ENCODE data around the gene TMEM30B. TPM values are rescaled to one million over a fixed set of nuclear protein-coding genes. Genes with fewer than 3 reads are reported as not detected.

The TMEM30B gene
- total and polyA plus RNA-seq, 2 of the 13 experiments (the other 11 are each of a cell fraction or from before 2014, with no cell fraction given): not detected

GRCh38 chr14:61300209-61300608 lies 19.1 kb upstream of the TMEM30B start:
- intact Hi-C loops (cut with micrococcal nuclease; ENCODE audit: unreplicated experiment): no loop called here
- CTCF ChIA-PET (ENCODE audit: low intra/inter-chr PET ratio, low total read pairs): no interaction called here

GRCh38 chr14:61298824-61299223 lies 17.7 kb upstream of the TMEM30B start:
- 6% methylated on average over 3 of the region's 3 CpGs for WGBS (ENCODE audit: low lambda C conversion rate)
- ChIA-PET POLR2A (no interaction called here), CTCF (ENCODE audit: low intra/inter-chr PET ratio, low total read pairs) (no interaction called here)
- H3K4me3 ChIP-seq (replicated peaks in 1 of 3; ENCODE audit: insufficient read depth in 1 of 3, low read depth in 2 of 3, low read length in 3 of 3): no peak overlapping the region
- FAIRE-seq (no peak), DNase-seq (ENCODE audit: low spot score) (no peak), ATAC-seq (no peak)
- H3K4me2 ChIP-seq (ENCODE audit: low read depth, low read length): no peak overlapping the region
- H4K20me1 ChIP-seq (ENCODE audit: insufficient read depth, low read length): no peaks in the 10 kb centered on the region
- no peak overlapping the region for H3K27ac ChIP-seq (ENCODE audit: extremely low read length, insufficient read depth, low read length)
- H3K36me3 ChIP-seq (replicated peaks in 1 of 2; ENCODE audit: control insufficient read depth in 1 of 2, insufficient read depth in 2 of 2, low read length in 2 of 2): no peaks in the 10 kb centered on the region
- H3K4me1 ChIP-seq (ENCODE audit: insufficient read depth, low read length): no peaks in the 10 kb centered on the region
- H3K27me3 ChIP-seq (ENCODE audit: control insufficient read depth in 1 of 2, insufficient read depth in 2 of 2, low read length in 2 of 2): no peaks in the 10 kb centered on the region; a peak in 1 of 5 replicates
- H3K9ac ChIP-seq (ENCODE audit: insufficient read depth, low read depth, low read length): no peak overlapping the region
- intact Hi-C loops (cut with micrococcal nuclease; ENCODE audit: unreplicated experiment) (no loop called here), in situ Hi-C loops (cut with HindIII; ENCODE audit: extremely low pct_ligation_motif_present, low pct_unique_long_range_greater_than_20kb) (loop anchor here (25.0 kb wide), 1 partner anchor 538 kb away; no protein-coding TSS in a partner anchor)
- H2AFZ ChIP-seq (ENCODE audit: low read length): no peak overlapping the region
- H3K9me3 ChIP-seq (ENCODE audit: low read length): no peaks in the 10 kb centered on the region
- H3K79me2 ChIP-seq (ENCODE audit: insufficient read depth, low read length): no peaks in the 10 kb centered on the region
- no TSS peak for BruUV-seq (replicated peaks)
- no peak for TF ChIP-seq FOXK2 (IDR thresholded peaks at IDR 0.05)
- no peak for TF ChIP-seq ZNF800 (CRISPR knock-in tag; IDR thresholded peaks at IDR 0.05)
- no peak for TF ChIP-seq ZNF788 (CRISPR knock-in tag; IDR thresholded peaks at IDR 0.05; ENCODE audit: borderline replicate concordance)
- no peak for TF ChIP-seq GABPA (IDR thresholded peaks at IDR 0.05; ENCODE audit: low read depth, low read length)
- no peak for TF ChIP-seq GABPA (CRISPR knock-in tag; IDR thresholded peaks at IDR 0.05; ENCODE audit: low read depth)
- no peak for TF ChIP-seq ZNF572 (CRISPR knock-in tag; IDR thresholded peaks at IDR 0.05)
- TF ChIP-seq ZNF496 (CRISPR knock-in tag; IDR thresholded peaks at IDR 0.05; ENCODE audit: insufficient replicate concordance): no peak
- TF ChIP-seq GRHL1 (CRISPR knock-in tag; conservative IDR thresholded peaks at IDR 0.05): no peak

More at GRCh38 chr14:61300209-61300608, 19.1 kb upstream of the TMEM30B start:
- H3K9me3 ChIP-seq (ENCODE audit: low read length): no peaks in the 10 kb centered on the region
- BruUV-seq (replicated peaks): no TSS peak
- in situ Hi-C loops (cut with HindIII; ENCODE audit: extremely low pct_ligation_motif_present, low pct_unique_long_range_greater_than_20kb): no loop called here
- POLR2A ChIA-PET: no interaction called here
- H3K79me2 ChIP-seq (ENCODE audit: insufficient read depth, low read length): no peaks in the 10 kb centered on the region
- H3K9ac ChIP-seq (ENCODE audit: insufficient read depth, low read depth, low read length): no peak overlapping the region
- no peak for FAIRE-seq
- H3K36me3 ChIP-seq (replicated peaks in 1 of 2; ENCODE audit: control insufficient read depth in 1 of 2, insufficient read depth in 2 of 2, low read length in 2 of 2): no peaks in the 10 kb centered on the region
- no peak overlapping the region for H3K27ac ChIP-seq (ENCODE audit: extremely low read length, insufficient read depth, low read length)
- no peak overlapping the region for H2AFZ ChIP-seq (ENCODE audit: low read length)
- H3K4me2 ChIP-seq (ENCODE audit: low read depth, low read length): no peak overlapping the region
- H3K27me3 ChIP-seq (ENCODE audit: control insufficient read depth in 1 of 2, insufficient read depth in 2 of 2, low read length in 2 of 2): no peaks in the 10 kb centered on the region; a peak in 1 of 5 replicates
- no peaks in the 10 kb centered on the region for H3K4me1 ChIP-seq (ENCODE audit: insufficient read depth, low read length)
- no peak for ATAC-seq
- WGBS (ENCODE audit: low lambda C conversion rate): under 1% methylated on average over 2 of the region's 2 CpGs
- no peaks in the 10 kb centered on the region for H4K20me1 ChIP-seq (ENCODE audit: insufficient read depth, low read length)
- no peak overlapping the region for H3K4me3 ChIP-seq (replicated peaks in 1 of 3; ENCODE audit: insufficient read depth in 1 of 3, low read depth in 2 of 3, low read length in 3 of 3)
- no peak for TF ChIP-seq MAF1 (CRISPR knock-in tag; IDR thresholded peaks at IDR 0.05; ENCODE audit: borderline replicate concordance)
- TF ChIP-seq ZNF496 (CRISPR knock-in tag; IDR thresholded peaks at IDR 0.05; ENCODE audit: insufficient replicate concordance): no peak
- TF ChIP-seq KLF15 (CRISPR knock-in tag; IDR thresholded peaks at IDR 0.05; ENCODE audit: borderline replicate concordance): no peak
- TF ChIP-seq BHLHE40 (IDR thresholded peaks at IDR 0.05; ENCODE audit: low read length): no peak
- TF ChIP-seq REXO4 (CRISPR knock-in tag; IDR thresholded peaks at IDR 0.05; ENCODE audit: borderline replicate concordance): no peak
- no peak for TF ChIP-seq ATF2 (CRISPR knock-in tag; IDR thresholded peaks at IDR 0.05)
- TF ChIP-seq NFATC3 (CRISPR knock-in tag; IDR thresholded peaks at IDR 0.05): no peak
- no peak for TF ChIP-seq ATF3 (CRISPR knock-in tag; IDR thresholded peaks at IDR 0.05)
- no peak for DNase-seq (ENCODE audit: low spot score)

All from HepG2 (cell line).